DOHH2 (cell line): ENCODE data around the gene PAX1.

ENCODE experiments used
- H3F3A ChIP-seq: fragments of 200-600 bp; sonication (generic), shearing (Covaris generic); 2 replicates; pipeline ENCODE4 v1.6.0; 2016; ENCODE audit warnings: antibody characterized with exemption, mild to moderate bottlenecking; ENCODE audit not compliant: control insufficient read depth, insufficient read depth
- H3K27ac ChIP-seq: fragments of 200-600 bp; sonication (generic); 2 replicates; pipeline ENCODE4 v1.5.1; 2014; ENCODE audit warnings: low read depth, mild to moderate bottlenecking, low read length, moderate library complexity
- H3K27me3 ChIP-seq: fragments of 200-600 bp; sonication (generic); 2 replicates; pipeline ENCODE4 v1.6.1; 2014; ENCODE audit warnings: mild to moderate bottlenecking, low read length, mixed read lengths; ENCODE audit not compliant: control insufficient read depth
- H3K36me3 ChIP-seq: fragments of 200-600 bp; sonication (generic); 2 replicates; pipeline ENCODE4 v1.6.1; 2014; ENCODE audit warnings: mild to moderate bottlenecking, low read length, moderate library complexity, mixed read lengths; ENCODE audit not compliant: control insufficient read depth
- H3K4me1 ChIP-seq: fragments of 200-600 bp; sonication (generic); 2 replicates; pipeline ENCODE4 v1.6.1; 2014; ENCODE audit warnings: mild to moderate bottlenecking, low read length, mixed read lengths; ENCODE audit not compliant: control insufficient read depth
- H3K4me2 ChIP-seq: fragments of 200-600 bp; sonication (generic); 2 replicates; pipeline ENCODE4 v1.6.0; 2014; ENCODE audit warnings: mild to moderate bottlenecking, low read length, moderate library complexity
- H3K4me3 ChIP-seq: fragments of 200-600 bp; sonication (generic); 2 replicates; pipeline ENCODE4 v1.5.1; 2014; ENCODE audit warnings: mild to moderate bottlenecking, low read length, mixed read lengths
- H3K79me2 ChIP-seq: fragments of 200-600 bp; sonication (generic); 2 replicates; pipeline ENCODE4 v1.6.1; 2014; ENCODE audit warnings: mild to moderate bottlenecking, low read length, mixed read lengths; ENCODE audit not compliant: control insufficient read depth
- H3K9me2 ChIP-seq: fragments of 200-600 bp; sonication (generic); replicated peaks from 2 replicates; pipeline ENCODE4 v1.6.1; 2014; ENCODE audit warnings: mild to moderate bottlenecking, low read length, mixed read lengths; ENCODE audit not compliant: control insufficient read depth
- H3K9me3 ChIP-seq: fragments of 200-600 bp; sonication (generic); 2 replicates; pipeline ENCODE4 v1.6.1; 2014; ENCODE audit warnings: antibody characterized with exemption, low read length, mixed read lengths; ENCODE audit not compliant: control insufficient read depth, insufficient read depth
- H4K20me1 ChIP-seq: fragments of 200-600 bp; sonication (generic); 2 replicates; pipeline ENCODE4 v1.6.0; 2014; ENCODE audit warnings: low read depth, mild to moderate bottlenecking, antibody characterized with exemption, low read length, moderate library complexity; ENCODE audit not compliant: control insufficient read depth, insufficient read depth
- EZH2phosphoT487 ChIP-seq: fragments of 200-600 bp; sonication (generic); IDR thresholded peaks from 2 replicates; pipeline ENCODE4 v1.6.1; 2017; ENCODE audit warnings: borderline replicate concordance, mild to moderate bottlenecking, antibody characterized with exemption, low read length, moderate library complexity, mixed read lengths
- TF ChIP-seq, protein P1 (sequence below): fragments of 200-600 bp; sonication (generic); IDR thresholded peaks from one replicate; pipeline ENCODE4 v1.5.1; 2014; ENCODE audit warnings: antibody characterized with exemption, mild to moderate bottlenecking, low read depth, low read length; ENCODE audit not compliant: poor library complexity, severe bottlenecking

Gene PAX1

GRCh38 chr20:21670981-21671380 is 34.5 kb upstream of the PAX1 start:
- Histone ChIP-seq H3K4me2 (no peak overlapping the region), H3K9me3 (no peaks in the 10 kb centered on the region), H3K27me3 (no peaks in the 10 kb centered on the region), H3K27ac (no peak overlapping the region), H3K4me3 (no peak overlapping the region), H3K36me3 (no peaks in the 10 kb centered on the region), H4K20me1 (no peaks in the 10 kb centered on the region), H3K4me1 (no peaks in the 10 kb centered on the region), H3K79me2 (no peaks in the 10 kb centered on the region), H3K9me2 (no peaks in the 10 kb centered on the region), H3F3A (no peaks in the 10 kb centered on the region)
- no peak for TF ChIP-seq EZH2phosphoT487
- TF ChIP-seq, protein P1, sequence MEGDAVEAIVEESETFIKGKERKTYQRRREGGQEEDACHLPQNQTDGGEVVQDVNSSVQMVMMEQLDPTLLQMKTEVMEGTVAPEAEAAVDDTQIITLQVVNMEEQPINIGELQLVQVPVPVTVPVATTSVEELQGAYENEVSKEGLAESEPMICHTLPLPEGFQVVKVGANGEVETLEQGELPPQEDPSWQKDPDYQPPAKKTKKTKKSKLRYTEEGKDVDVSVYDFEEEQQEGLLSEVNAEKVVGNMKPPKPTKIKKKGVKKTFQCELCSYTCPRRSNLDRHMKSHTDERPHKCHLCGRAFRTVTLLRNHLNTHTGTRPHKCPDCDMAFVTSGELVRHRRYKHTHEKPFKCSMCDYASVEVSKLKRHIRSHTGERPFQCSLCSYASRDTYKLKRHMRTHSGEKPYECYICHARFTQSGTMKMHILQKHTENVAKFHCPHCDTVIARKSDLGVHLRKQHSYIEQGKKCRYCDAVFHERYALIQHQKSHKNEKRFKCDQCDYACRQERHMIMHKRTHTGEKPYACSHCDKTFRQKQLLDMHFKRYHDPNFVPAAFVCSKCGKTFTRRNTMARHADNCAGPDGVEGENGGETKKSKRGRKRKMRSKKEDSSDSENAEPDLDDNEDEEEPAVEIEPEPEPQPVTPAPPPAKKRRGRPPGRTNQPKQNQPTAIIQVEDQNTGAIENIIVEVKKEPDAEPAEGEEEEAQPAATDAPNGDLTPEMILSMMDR, result no peak

DNA sequence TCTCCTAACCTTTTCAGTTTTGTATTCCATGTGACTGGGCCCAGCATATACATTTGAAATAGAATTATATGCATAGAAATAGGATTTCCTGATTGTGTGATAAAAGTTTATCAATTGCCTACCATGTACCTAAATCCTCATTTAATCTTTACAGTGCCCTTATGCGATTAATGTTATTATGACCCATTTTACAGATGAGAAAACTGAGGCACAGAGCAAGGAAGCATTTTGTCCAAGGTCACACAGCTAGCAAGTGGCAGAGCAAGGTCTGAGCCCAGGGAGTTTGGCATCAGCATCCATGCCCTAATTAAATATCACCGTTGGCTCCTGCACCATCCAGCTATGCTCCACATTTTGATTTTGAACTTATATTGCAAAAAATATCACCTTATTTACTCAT is 28.2 kb upstream of the PAX1 start:
- no peaks in the 10 kb centered on the region for H3K36me3 ChIP-seq
- no peak overlapping the region for H3K4me2 ChIP-seq
- no peak overlapping the region for H3K4me3 ChIP-seq
- H3K9me2 ChIP-seq, result no peaks in the 10 kb centered on the region
- H3F3A ChIP-seq, result no peaks in the 10 kb centered on the region
- H3K79me2 ChIP-seq, result no peaks in the 10 kb centered on the region
- no peaks in the 10 kb centered on the region for H3K4me1 ChIP-seq
- no peaks in the 10 kb centered on the region for H4K20me1 ChIP-seq
- no peak overlapping the region for H3K27ac ChIP-seq
- H3K27me3 ChIP-seq, result no peaks in the 10 kb centered on the region
- TF ChIP-seq, protein P1, result no peak
- no peak for TF ChIP-seq EZH2phosphoT487
- H3K9me3 ChIP-seq, result no peaks in the 10 kb centered on the region

DNA sequence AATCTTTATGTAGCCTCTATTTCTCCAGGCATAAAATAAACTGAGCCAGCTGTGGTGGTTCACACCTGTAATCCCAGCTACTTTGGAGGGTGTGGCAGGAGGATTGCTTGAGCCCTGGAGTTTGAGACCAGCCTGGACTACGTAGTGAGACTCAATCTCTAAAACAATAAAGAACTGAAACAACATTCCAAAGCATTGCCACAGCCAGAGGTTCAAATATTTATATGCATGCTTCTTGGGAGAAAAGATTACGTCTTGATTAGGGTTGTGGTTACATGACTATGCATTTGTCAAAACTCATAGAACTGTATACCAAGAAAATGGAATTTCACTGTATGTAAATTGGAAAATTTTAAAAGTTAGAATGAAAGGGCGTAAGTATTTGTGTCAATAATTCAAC is 27.7 kb upstream of the PAX1 start:
- no peaks in the 10 kb centered on the region for H3K4me1 ChIP-seq
- H3K79me2 ChIP-seq, result no peaks in the 10 kb centered on the region
- no peaks in the 10 kb centered on the region for H4K20me1 ChIP-seq
- H3K9me2 ChIP-seq, result no peaks in the 10 kb centered on the region
- no peaks in the 10 kb centered on the region for H3K27me3 ChIP-seq
- H3K27ac ChIP-seq, result no peak overlapping the region
- H3K36me3 ChIP-seq, result no peaks in the 10 kb centered on the region
- H3K4me3 ChIP-seq, result no peak overlapping the region
- H3K9me3 ChIP-seq, result no peaks in the 10 kb centered on the region
- H3K4me2 ChIP-seq, result no peak overlapping the region
- no peaks in the 10 kb centered on the region for H3F3A ChIP-seq
- TF ChIP-seq, protein P1, result no peak
- TF ChIP-seq EZH2phosphoT487, result no peak
